Eye (tissue), 1 donor: ENCODE data around the gene USP15.
"Not testable (repeated sequence)": the region's sequence is repeated elsewhere in the genome, so short reads cannot be mapped to it uniquely, and the experiment has no call there.

Experiments
- DNase-seq: peaks from one replicate; pipeline ENCODE4 v3.0.0-alpha.2; 2015

The USP15 gene

GRCh38 chr12:62463252-62463651 is 203.0 kb downstream of the USP15 start:
- not testable (repeated sequence) for DNase-seq
